Hepatocyte (in vitro differentiated cells): ENCODE data around the gene PRND.

Experiments
- EZH2 ChIP-seq: fragments of 200-600 bp; sonication (generic); IDR thresholded peaks from 2 replicates; pipeline ENCODE4 v1.6.1; 2016; ENCODE audit warnings: antibody characterized with exemption, mild to moderate bottlenecking, borderline replicate concordance
- EZH2phosphoT487 ChIP-seq: fragments of 200-600 bp; sonication (generic); IDR thresholded peaks from one replicate; pipeline ENCODE4 v1.6.1; 2018; ENCODE audit warnings: antibody characterized with exemption, mild to moderate bottlenecking, low read depth, moderate library complexity; ENCODE audit not compliant: unreplicated experiment, severe bottlenecking
- TF ChIP-seq, protein P1 (sequence below): fragments of 200-600 bp; sonication (generic); IDR thresholded peaks from 2 replicates; pipeline ENCODE4 v1.5.1; 2016; ENCODE audit warnings: antibody characterized with exemption, mild to moderate bottlenecking; ENCODE audit not compliant: poor library complexity

DNA sequence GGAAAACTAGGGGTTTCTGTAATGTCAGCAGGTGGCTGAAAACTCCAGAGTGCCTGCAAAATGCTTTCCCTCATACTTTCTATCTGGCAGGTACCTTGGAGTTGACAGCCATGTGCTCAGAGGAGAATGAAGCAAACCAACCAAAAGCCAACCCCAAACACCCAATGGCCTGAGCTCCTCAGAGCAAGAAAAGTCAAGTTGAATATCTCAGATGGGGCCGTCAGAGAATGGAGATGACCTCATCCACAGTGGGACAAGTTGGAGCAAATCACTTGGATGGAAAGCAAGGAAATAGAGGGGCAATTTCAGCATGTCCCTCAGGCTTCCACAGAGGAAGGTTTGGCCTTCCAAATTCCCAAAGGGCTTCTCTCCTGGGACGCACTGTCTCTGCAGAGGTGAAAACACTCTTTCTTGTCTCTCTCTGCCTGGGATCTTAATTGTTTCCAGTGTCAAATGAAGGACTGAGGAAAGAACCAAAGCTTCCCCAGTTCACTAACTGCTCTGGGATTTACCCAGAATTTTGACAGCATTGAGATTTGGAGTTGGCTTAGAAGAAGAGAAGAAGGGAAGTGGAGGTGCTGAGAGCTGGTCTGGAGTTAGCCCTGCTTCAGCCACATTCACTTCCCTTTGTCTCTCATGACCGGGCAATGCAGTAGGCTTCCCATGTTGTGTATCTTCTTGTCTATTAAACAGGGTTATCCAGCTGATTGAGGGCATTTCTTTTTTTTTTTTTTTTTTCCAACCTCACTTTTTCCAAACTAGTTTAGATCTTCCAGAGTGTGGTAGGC, 42.2 kb downstream of the PRND start:
- TF ChIP-seq, protein P1, sequence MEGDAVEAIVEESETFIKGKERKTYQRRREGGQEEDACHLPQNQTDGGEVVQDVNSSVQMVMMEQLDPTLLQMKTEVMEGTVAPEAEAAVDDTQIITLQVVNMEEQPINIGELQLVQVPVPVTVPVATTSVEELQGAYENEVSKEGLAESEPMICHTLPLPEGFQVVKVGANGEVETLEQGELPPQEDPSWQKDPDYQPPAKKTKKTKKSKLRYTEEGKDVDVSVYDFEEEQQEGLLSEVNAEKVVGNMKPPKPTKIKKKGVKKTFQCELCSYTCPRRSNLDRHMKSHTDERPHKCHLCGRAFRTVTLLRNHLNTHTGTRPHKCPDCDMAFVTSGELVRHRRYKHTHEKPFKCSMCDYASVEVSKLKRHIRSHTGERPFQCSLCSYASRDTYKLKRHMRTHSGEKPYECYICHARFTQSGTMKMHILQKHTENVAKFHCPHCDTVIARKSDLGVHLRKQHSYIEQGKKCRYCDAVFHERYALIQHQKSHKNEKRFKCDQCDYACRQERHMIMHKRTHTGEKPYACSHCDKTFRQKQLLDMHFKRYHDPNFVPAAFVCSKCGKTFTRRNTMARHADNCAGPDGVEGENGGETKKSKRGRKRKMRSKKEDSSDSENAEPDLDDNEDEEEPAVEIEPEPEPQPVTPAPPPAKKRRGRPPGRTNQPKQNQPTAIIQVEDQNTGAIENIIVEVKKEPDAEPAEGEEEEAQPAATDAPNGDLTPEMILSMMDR = no peak
- TF ChIP-seq EZH2phosphoT487 (no peak), EZH2 (no peak)
